Neural cell (in vitro differentiated cells): ENCODE measurements around the gene IGF2BP2. TPM values are rescaled to one million over a fixed set of nuclear protein-coding genes. Genes with fewer than 3 reads are reported as not detected.

ENCODE experiments used
- H2AFZ ChIP-seq: fragments of 200-600, 300-800 bp; sonication (generic), shearing (Covaris generic); 2 replicates; pipeline ENCODE4 v1.6.0; 2014; ENCODE audit warnings: low read depth, mild to moderate bottlenecking, antibody characterized with exemption, low read length, moderate library complexity
- H3F3A ChIP-seq: fragments of 200-600 bp; shearing (Covaris generic); 2 replicates; pipeline ENCODE4 v1.6.1; 2016; ENCODE audit warnings: mild to moderate bottlenecking, moderate library complexity, mixed read lengths, antibody characterized with exemption, low read length; ENCODE audit not compliant: insufficient read depth, poor library complexity, severe bottlenecking
- H3K27ac ChIP-seq: fragments of 200-600, 300-800 bp; sonication (generic), shearing (Covaris generic); 2 replicates; pipeline ENCODE4 v1.5.1; 2014; ENCODE audit warnings: mild to moderate bottlenecking, low read length, moderate library complexity
- H3K27me3 ChIP-seq: fragments of 300-800, 200-600 bp; sonication (generic), shearing (Covaris generic); 2 replicates; pipeline ENCODE4 v1.6.0; 2014; ENCODE audit warnings: mild to moderate bottlenecking, low read depth, low read length, moderate library complexity; ENCODE audit not compliant: insufficient read depth
- H3K36me3 ChIP-seq: fragments of 300-800, 200-600 bp; sonication (generic), shearing (Covaris generic); 2 replicates; pipeline ENCODE4 v1.5.1; 2014; ENCODE audit warnings: mild to moderate bottlenecking, antibody characterized with exemption, low read length, moderate library complexity; ENCODE audit not compliant: insufficient read depth
- H3K4me2 ChIP-seq: fragments of 300-800, 200-600 bp; sonication (generic), shearing (Covaris generic); 2 replicates; pipeline ENCODE4 v1.6.0; 2014; ENCODE audit warnings: mild to moderate bottlenecking, low read length
- H3K4me3 ChIP-seq: fragments of 300-800, 200-600 bp; sonication (generic), shearing (Covaris generic); 2 replicates; pipeline ENCODE4 v1.5.1; 2014; ENCODE audit warnings: mild to moderate bottlenecking, low read length, moderate library complexity
- H3K79me2 ChIP-seq: fragments of 200-600 bp; shearing (Covaris generic); replicated peaks from 2 replicates; pipeline ENCODE4 v1.6.0; 2014; ENCODE audit warnings: mild to moderate bottlenecking, low read length, moderate library complexity; ENCODE audit not compliant: insufficient read depth
- H3K9ac ChIP-seq: fragments of 300-800, 200-600 bp; sonication (generic), shearing (Covaris generic); 2 replicates; pipeline ENCODE4 v1.6.1; 2016; ENCODE audit warnings: mild to moderate bottlenecking, low read length, mixed read lengths
- H3K9me2 ChIP-seq: fragments of 200-600 bp; shearing (Covaris generic); 2 replicates; pipeline ENCODE4 v1.6.1; 2016; ENCODE audit warnings: mild to moderate bottlenecking, low read length, mixed read lengths; ENCODE audit not compliant: insufficient read depth
- H3K9me3 ChIP-seq: fragments of 200-600, 300-800 bp; sonication (generic), shearing (Covaris generic); 2 replicates; pipeline ENCODE4 v1.6.1; 2016; ENCODE audit warnings: mild to moderate bottlenecking, mixed run types, low read length, moderate library complexity, mixed read lengths
- H4K20me1 ChIP-seq: fragments of 200-600 bp; shearing (Covaris generic); 2 replicates; pipeline ENCODE4 v1.6.1; 2016; ENCODE audit warnings: mild to moderate bottlenecking, mixed run types; ENCODE audit not compliant: insufficient read depth
- EP300 ChIP-seq: fragments of 450-650 bp; conservative IDR thresholded peaks from 2 replicates; pipeline ENCODE4 v1.6.1; 2014; ENCODE audit warnings: antibody characterized with exemption, mild to moderate bottlenecking, moderate library complexity; ENCODE audit not compliant: poor library complexity, severe bottlenecking
- EZH2 ChIP-seq: fragments of 200-600, 300-800 bp; shearing (Covaris generic), sonication (generic); IDR thresholded peaks from 2 replicates; pipeline ENCODE4 v1.6.1; 2014; ENCODE audit warnings: antibody characterized with exemption, low read length, borderline replicate concordance, mild to moderate bottlenecking; ENCODE audit not compliant: insufficient read depth, poor library complexity, severe bottlenecking
- MXI1 ChIP-seq: fragments of 450-650 bp; conservative IDR thresholded peaks from 2 replicates; pipeline ENCODE4 v1.6.1; 2014; ENCODE audit warnings: antibody characterized with exemption, mild to moderate bottlenecking; ENCODE audit not compliant: poor library complexity, severe bottlenecking
- POLR2AphosphoS5 ChIP-seq: IDR thresholded peaks from 2 replicates; pipeline ENCODE4 v1.6.1; 2012
- RAD21 ChIP-seq: fragments of 450-650 bp; conservative IDR thresholded peaks from 2 replicates; pipeline ENCODE4 v1.6.1; 2014; ENCODE audit warnings: antibody characterized with exemption, mild to moderate bottlenecking, moderate library complexity
- SMC3 ChIP-seq: fragments of 450-650 bp; conservative IDR thresholded peaks from 2 replicates; pipeline ENCODE4 v1.6.1; 2014; ENCODE audit warnings: antibody characterized with exemption, mild to moderate bottlenecking, moderate library complexity; ENCODE audit not compliant: poor library complexity
- TAF1 ChIP-seq: IDR thresholded peaks from 2 replicates; pipeline ENCODE4 v1.6.1; 2012; ENCODE audit warnings: low read depth
- polyA plus RNA-seq: library from polyadenylated mRNA; depleted of rRNA; stranded (reverse); fragments of >200 nt; gene quantifications from 2 replicates; pipeline ENCODE4 v1.2.3, GENCODE V29; 2014
- TF ChIP-seq, protein P1 (sequence below): fragments of 450-650 bp; IDR thresholded peaks from 2 replicates; pipeline ENCODE4 v1.5.1; 2014; ENCODE audit warnings: antibody characterized with exemption, mild to moderate bottlenecking, moderate library complexity; ENCODE audit not compliant: poor library complexity, severe bottlenecking
- TF ChIP-seq, protein P2 (sequence below): IDR thresholded peaks from 2 replicates; pipeline ENCODE4 v1.6.1; 2012; ENCODE audit warnings: borderline replicate concordance

Gene IGF2BP2
- polyA plus RNA-seq, 1 donor from 2014 or later: 46.6 TPM

DNA sequence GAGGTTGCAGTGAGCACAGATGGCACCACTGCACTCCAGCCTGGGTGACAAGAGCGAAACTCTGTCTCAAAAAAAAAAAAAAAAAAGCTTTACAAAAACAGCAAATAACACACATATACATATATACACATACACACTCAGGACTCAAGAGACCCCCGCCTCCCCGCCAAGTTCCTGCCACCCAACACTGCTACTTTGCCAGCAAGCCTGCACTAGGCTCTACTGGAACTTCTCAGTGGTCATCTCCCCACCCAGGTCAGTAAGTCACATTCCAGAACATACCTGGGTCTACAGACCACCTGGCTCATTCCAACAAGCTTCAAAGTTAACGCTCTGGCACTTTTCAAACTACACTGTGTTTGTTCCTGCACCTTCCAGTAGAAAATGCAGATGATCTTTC lies 176.4 kb downstream of the IGF2BP2 start:
- H2AFZ ChIP-seq: no peak overlapping the region
- no peak overlapping the region for H3K27ac ChIP-seq
- TF ChIP-seq MXI1 (no peak), EZH2 (no peak), SMC3 (no peak), TAF1 (no peak)
- TF ChIP-seq, protein P1, sequence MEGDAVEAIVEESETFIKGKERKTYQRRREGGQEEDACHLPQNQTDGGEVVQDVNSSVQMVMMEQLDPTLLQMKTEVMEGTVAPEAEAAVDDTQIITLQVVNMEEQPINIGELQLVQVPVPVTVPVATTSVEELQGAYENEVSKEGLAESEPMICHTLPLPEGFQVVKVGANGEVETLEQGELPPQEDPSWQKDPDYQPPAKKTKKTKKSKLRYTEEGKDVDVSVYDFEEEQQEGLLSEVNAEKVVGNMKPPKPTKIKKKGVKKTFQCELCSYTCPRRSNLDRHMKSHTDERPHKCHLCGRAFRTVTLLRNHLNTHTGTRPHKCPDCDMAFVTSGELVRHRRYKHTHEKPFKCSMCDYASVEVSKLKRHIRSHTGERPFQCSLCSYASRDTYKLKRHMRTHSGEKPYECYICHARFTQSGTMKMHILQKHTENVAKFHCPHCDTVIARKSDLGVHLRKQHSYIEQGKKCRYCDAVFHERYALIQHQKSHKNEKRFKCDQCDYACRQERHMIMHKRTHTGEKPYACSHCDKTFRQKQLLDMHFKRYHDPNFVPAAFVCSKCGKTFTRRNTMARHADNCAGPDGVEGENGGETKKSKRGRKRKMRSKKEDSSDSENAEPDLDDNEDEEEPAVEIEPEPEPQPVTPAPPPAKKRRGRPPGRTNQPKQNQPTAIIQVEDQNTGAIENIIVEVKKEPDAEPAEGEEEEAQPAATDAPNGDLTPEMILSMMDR: no peak
- TF ChIP-seq, protein P2, sequence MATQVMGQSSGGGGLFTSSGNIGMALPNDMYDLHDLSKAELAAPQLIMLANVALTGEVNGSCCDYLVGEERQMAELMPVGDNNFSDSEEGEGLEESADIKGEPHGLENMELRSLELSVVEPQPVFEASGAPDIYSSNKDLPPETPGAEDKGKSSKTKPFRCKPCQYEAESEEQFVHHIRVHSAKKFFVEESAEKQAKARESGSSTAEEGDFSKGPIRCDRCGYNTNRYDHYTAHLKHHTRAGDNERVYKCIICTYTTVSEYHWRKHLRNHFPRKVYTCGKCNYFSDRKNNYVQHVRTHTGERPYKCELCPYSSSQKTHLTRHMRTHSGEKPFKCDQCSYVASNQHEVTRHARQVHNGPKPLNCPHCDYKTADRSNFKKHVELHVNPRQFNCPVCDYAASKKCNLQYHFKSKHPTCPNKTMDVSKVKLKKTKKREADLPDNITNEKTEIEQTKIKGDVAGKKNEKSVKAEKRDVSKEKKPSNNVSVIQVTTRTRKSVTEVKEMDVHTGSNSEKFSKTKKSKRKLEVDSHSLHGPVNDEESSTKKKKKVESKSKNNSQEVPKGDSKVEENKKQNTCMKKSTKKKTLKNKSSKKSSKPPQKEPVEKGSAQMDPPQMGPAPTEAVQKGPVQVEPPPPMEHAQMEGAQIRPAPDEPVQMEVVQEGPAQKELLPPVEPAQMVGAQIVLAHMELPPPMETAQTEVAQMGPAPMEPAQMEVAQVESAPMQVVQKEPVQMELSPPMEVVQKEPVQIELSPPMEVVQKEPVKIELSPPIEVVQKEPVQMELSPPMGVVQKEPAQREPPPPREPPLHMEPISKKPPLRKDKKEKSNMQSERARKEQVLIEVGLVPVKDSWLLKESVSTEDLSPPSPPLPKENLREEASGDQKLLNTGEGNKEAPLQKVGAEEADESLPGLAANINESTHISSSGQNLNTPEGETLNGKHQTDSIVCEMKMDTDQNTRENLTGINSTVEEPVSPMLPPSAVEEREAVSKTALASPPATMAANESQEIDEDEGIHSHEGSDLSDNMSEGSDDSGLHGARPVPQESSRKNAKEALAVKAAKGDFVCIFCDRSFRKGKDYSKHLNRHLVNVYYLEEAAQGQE: no peak
- H3F3A ChIP-seq: no peaks in the 10 kb centered on the region
- no peaks in the 10 kb centered on the region for H3K9me3 ChIP-seq
- no peak overlapping the region for H3K9ac ChIP-seq
- H3K4me3 ChIP-seq: no peak overlapping the region
- no peaks in the 10 kb centered on the region for H3K9me2 ChIP-seq
- peaks cover 8% of the 10 kb centered on the region for H3K36me3 ChIP-seq
- H4K20me1 ChIP-seq: no peaks in the 10 kb centered on the region
- no peaks in the 10 kb centered on the region for H3K27me3 ChIP-seq
- H3K4me2 ChIP-seq: no peak overlapping the region
- H3K79me2 ChIP-seq: no peaks in the 10 kb centered on the region

DNA sequence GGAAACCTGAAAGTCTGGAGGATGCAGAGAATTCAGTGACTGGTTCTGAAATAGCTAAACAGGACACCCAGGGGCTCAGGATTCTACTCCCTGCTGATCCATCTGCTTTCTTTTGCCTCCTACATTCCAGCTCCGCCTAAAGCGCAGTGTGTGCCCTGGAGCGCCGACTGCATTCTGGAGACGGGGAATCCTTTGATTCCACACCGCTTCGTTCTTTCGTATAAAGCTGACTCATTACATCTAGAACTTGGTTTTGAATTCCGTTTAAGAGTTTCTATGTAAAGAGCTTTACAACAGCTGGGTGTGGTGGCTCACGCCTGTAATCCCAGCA lies 177.0 kb downstream of the IGF2BP2 start:
- H3K4me2 ChIP-seq: no peak overlapping the region
- TF ChIP-seq, protein P2: no peak
- TF ChIP-seq SMC3 (no peak), POLR2AphosphoS5 (no peak), MXI1 (no peak), TAF1 (no peak), EZH2 (no peak), EP300 (no peak), RAD21 (no peak)
- TF ChIP-seq, protein P1: no peak
- H3K36me3 ChIP-seq: peaks cover 8% of the 10 kb centered on the region
- no peak overlapping the region for H3K27ac ChIP-seq
- H3K27me3 ChIP-seq: no peaks in the 10 kb centered on the region
- no peaks in the 10 kb centered on the region for H3K9me2 ChIP-seq
- H3K9me3 ChIP-seq: no peaks in the 10 kb centered on the region
- no peak overlapping the region for H3K4me3 ChIP-seq
- H3K79me2 ChIP-seq: no peaks in the 10 kb centered on the region
- no peak overlapping the region for H3K9ac ChIP-seq
- no peak overlapping the region for H2AFZ ChIP-seq
- H3F3A ChIP-seq: no peaks in the 10 kb centered on the region
- H4K20me1 ChIP-seq: no peaks in the 10 kb centered on the region
